Breast epithelium (tissue), 3 donors: ENCODE measurements around the gene GPC6.

Experiments used
- CTCF ChIP-seq, 3 donors: fragments of 450-650 bp; IDR thresholded peaks; one replicate each; pipeline ENCODE4 v1.5.1; 2016 to 2017; ENCODE audit warnings: antibody characterized with exemption in 3 of 3, mild to moderate bottlenecking in 3 of 3, moderate library complexity in 3 of 3
- POLR2AphosphoS5 ChIP-seq, 3 donors: sonication (generic); formaldehyde crosslinking; IDR thresholded peaks; one replicate each; pipeline ENCODE4 v1.6.1; 2017; ENCODE audit warnings: antibody characterized with exemption in 3 of 3

GRCh38 chr13:94186470-94186869 is 959.9 kb downstream of the GPC6 start:
- TF ChIP-seq POLR2AphosphoS5 (IDR thresholded peaks at IDR 0.05) = no peak
- no peak for TF ChIP-seq CTCF (IDR thresholded peaks at IDR 0.05)
